ENCODE results near the gene TNNI3.
A peak's percentile ranks its signal among the peaks of the same experiment; 100 is the strongest.
"Not testable (repeated sequence)": the region's sequence is repeated elsewhere in the genome, so short reads cannot be mapped to it uniquely, and the experiment has no call there.

The TNNI3 gene

GRCh38 chr19:55157064-55157908, at the start of gene TNNI3:
TSS of gene TNNI3 (minus strand) at chr19:55157732. CDS start at chr19:55157589, 143 bp downstream.
- no peak for DNase-seq (ENCODE audit: low read depth in 2 of 2)

GRCh38 chr19:55206664-55207500, 49.4 kb upstream of the TNNI3 start:
- DNase-seq (ENCODE audit: low read depth in 2 of 2): peak in 1 of 2 donors; percentile 14

- not testable (repeated sequence) for DNase-seq (ENCODE audit: low read depth in 2 of 2)
Observed at GRCh38 chr19:55202199-55202598, 44.7 kb upstream of the TNNI3 start.

- no peak for DNase-seq (ENCODE audit: low read depth in 2 of 2)
Observed at GRCh38 chr19:55199620-55200204, 42.2 kb upstream of the TNNI3 start.

- DNase-seq (ENCODE audit: low read depth in 2 of 2): no peak
Observed at GRCh38 chr19:55198651-55199050, 41.1 kb upstream of the TNNI3 start.

GRCh38 chr19:55197528-55197927, 40.0 kb upstream of the TNNI3 start:
- no peak for DNase-seq (ENCODE audit: low read depth in 2 of 2)

GRCh38 chr19:55196803-55197202, 39.3 kb upstream of the TNNI3 start:
- no peak for DNase-seq (ENCODE audit: low read depth in 2 of 2)

GRCh38 chr19:55193481-55193880, 35.9 kb upstream of the TNNI3 start:
- DNase-seq (ENCODE audit: low read depth in 2 of 2): no peak

GRCh38 chr19:55189403-55189835, 31.9 kb upstream of the TNNI3 start:
- DNase-seq (ENCODE audit: low read depth in 2 of 2): no peak

GRCh38 chr19:55188625-55189024, 31.1 kb upstream of the TNNI3 start:
- no peak for DNase-seq (ENCODE audit: low read depth in 2 of 2)

GRCh38 chr19:55186080-55186479, 28.5 kb upstream of the TNNI3 start:
- no peak for DNase-seq (ENCODE audit: low read depth in 2 of 2)

- DNase-seq (ENCODE audit: low read depth in 2 of 2): no peak
Observed at GRCh38 chr19:55181740-55182139, 24.2 kb upstream of the TNNI3 start.

GRCh38 chr19:55179606-55180484, 22.3 kb upstream of the TNNI3 start, which contains the start of gene SYT5:
TSS of gene SYT5 (minus strand) at chr19:55180289. CDS start at chr19:55179041, 1,248 bp downstream.
- peak in 1 of 2 donors; percentile 25 for DNase-seq (ENCODE audit: low read depth in 2 of 2)

GRCh38 chr19:55178781-55179599, 21.5 kb upstream of the TNNI3 start:
- peak; percentile 81 to 86 for DNase-seq (ENCODE audit: low read depth in 2 of 2)

GRCh38 chr19:55176076-55176475, 18.5 kb upstream of the TNNI3 start:
- DNase-seq (ENCODE audit: low read depth in 2 of 2): no peak

- DNase-seq (ENCODE audit: low read depth in 2 of 2): no peak
Observed at GRCh38 chr19:55175117-55175867, 17.8 kb upstream of the TNNI3 start.

GRCh38 chr19:55174425-55175116, 17.0 kb upstream of the TNNI3 start:
- no peak for DNase-seq (ENCODE audit: low read depth in 2 of 2)

- DNase-seq (ENCODE audit: low read depth in 2 of 2): no peak
Observed at GRCh38 chr19:55173714-55174409, 16.3 kb upstream of the TNNI3 start.

All from activated CD8-positive, alpha-beta memory T cell treated with anti-CD3 and anti-CD28 coated beads for 4 hours (primary cell).